Measurements from ENCODE around the gene PPP1R13B.
"Not testable (repeated sequence)": the region's sequence is repeated elsewhere in the genome, so short reads cannot be mapped to it uniquely, and the experiment has no call there.

The PPP1R13B gene

GRCh38 chr14:103776319-103776718, 71.1 kb downstream of the PPP1R13B start:
- not testable (repeated sequence) for DNase-seq (ENCODE audit: low read depth in 2 of 2)

GRCh38 chr14:103775506-103775905, 71.9 kb downstream of the PPP1R13B start:
- DNase-seq (ENCODE audit: low read depth in 2 of 2): no peak

- DNase-seq (ENCODE audit: low read depth in 2 of 2): no peak
These were observed 73.9 kb downstream of the PPP1R13B start for GRCh38 chr14:103773521-103773920.

GRCh38 chr14:103772078-103772712, 75.2 kb downstream of the PPP1R13B start:
- no peak for DNase-seq (ENCODE audit: low read depth in 2 of 2)

- no peak for DNase-seq (ENCODE audit: low read depth in 2 of 2)
These were observed 76.5 kb downstream of the PPP1R13B start for GRCh38 chr14:103770902-103771301.

- no peak for DNase-seq (ENCODE audit: low read depth in 2 of 2)
These were observed 76.9 kb downstream of the PPP1R13B start for GRCh38 chr14:103770500-103770899.

- DNase-seq (ENCODE audit: low read depth in 2 of 2): no peak
These were observed 80.0 kb downstream of the PPP1R13B start for GRCh38 chr14:103767336-103767894.

- no peak for DNase-seq (ENCODE audit: low read depth in 2 of 2)
These were observed 81.8 kb downstream of the PPP1R13B start for GRCh38 chr14:103765526-103765925.

- DNase-seq (ENCODE audit: low read depth in 2 of 2): no peak
These were observed 83.5 kb downstream of the PPP1R13B start for GRCh38 chr14:103763730-103764488.

- DNase-seq (ENCODE audit: low read depth in 2 of 2): no peak
These were observed 84.8 kb downstream of the PPP1R13B start for GRCh38 chr14:103762541-103762940.

GRCh38 chr14:103762036-103762435, 85.3 kb downstream of the PPP1R13B start:
- DNase-seq (ENCODE audit: low read depth in 2 of 2): no peak

GRCh38 chr14:103758059-103758776, 89.2 kb downstream of the PPP1R13B start:
- DNase-seq (ENCODE audit: low read depth in 2 of 2): no peak

GRCh38 chr14:103755060-103755459, 92.3 kb downstream of the PPP1R13B start:
- DNase-seq (ENCODE audit: low read depth in 2 of 2): no peak

GRCh38 chr14:103753774-103754173, 93.6 kb downstream of the PPP1R13B start:
- no peak for DNase-seq (ENCODE audit: low read depth in 2 of 2)

- no peak for DNase-seq (ENCODE audit: low read depth in 2 of 2)
These were observed 97.5 kb downstream of the PPP1R13B start for GRCh38 chr14:103749860-103750259.

GRCh38 chr14:103749452-103749851, 97.9 kb downstream of the PPP1R13B start:
- DNase-seq (ENCODE audit: low read depth in 2 of 2): no peak

- DNase-seq (ENCODE audit: low read depth in 2 of 2): peak; percentile 24 to 34
These were observed 98.9 kb downstream of the PPP1R13B start for GRCh38 chr14:103748534-103748857.

- DNase-seq (ENCODE audit: low read depth in 2 of 2): no peak
These were observed 100.7 kb downstream of the PPP1R13B start for GRCh38 chr14:103746701-103747100.

- DNase-seq (ENCODE audit: low read depth in 2 of 2): no peak
These were observed 102.0 kb downstream of the PPP1R13B start for GRCh38 chr14:103745424-103745823.

- DNase-seq (ENCODE audit: low read depth in 2 of 2): no peak
These were observed 102.6 kb downstream of the PPP1R13B start for GRCh38 chr14:103744621-103745395.

GRCh38 chr14:103743691-103744090, 103.7 kb downstream of the PPP1R13B start:
- DNase-seq (ENCODE audit: low read depth in 2 of 2): no peak

Data from stimulated activated CD4-positive, alpha-beta T cell treated with anti-CD3 and anti-CD28 coated beads, Interleukin-15, amount 100 ng/mL, for 48 hours (primary cell).